NCI-H1105 treated with DMSO at 0.1 percent for 48 hours (cell line): ENCODE results near the gene SOX9.
"Not testable (repeated sequence)": the region's sequence is repeated elsewhere in the genome, so short reads cannot be mapped to it uniquely, and the experiment has no call there.

Experiments
- DNase-seq: peaks from one replicate; lab custom pipeline; 2025; lab: John Stamatoyannopoulos, UW

SOX9 gene

DNA sequence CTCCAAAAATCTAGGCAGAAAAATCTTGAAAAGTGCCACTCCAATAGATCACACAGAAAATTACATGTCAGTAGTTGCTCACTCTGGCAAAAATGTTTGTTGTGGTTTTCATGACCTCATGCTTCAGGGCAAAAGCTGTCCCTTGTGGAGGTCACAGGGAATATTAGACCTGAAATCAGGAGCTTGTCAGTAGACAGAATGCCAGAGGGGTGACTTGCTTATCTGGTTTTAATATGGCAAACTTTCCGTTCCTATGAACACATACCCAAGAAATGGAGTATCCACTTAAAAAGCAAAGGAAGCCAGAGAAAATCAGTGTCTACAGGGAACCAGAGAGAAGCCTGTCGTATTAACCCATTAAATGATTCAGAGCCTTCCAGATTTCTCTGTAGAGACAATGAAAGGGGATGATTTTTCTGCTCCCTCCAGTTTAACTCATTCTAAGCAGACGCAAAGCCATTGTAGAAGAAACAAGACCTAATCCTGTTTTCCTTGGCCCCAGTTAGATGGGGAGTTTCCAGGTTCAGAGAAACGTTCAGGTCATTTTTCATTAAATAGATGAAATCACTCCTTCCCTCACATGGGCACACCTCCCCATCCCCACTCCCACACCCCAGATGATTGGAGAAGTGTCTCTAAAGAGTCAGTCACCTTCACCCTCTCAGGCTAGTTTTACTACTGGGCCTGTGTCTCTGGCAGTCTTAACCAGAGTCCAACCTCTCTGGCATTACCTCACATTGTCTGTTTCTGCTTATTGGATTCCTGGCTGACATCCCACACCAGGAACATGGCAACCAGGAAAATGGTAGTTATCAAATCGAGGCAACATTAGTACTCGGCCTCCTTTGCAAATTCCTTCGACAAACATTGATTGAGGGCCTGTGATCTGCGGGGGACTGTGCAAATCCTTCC, 6.0 kb downstream of the SOX9 start:
- DNase-seq, result no peak

DNA sequence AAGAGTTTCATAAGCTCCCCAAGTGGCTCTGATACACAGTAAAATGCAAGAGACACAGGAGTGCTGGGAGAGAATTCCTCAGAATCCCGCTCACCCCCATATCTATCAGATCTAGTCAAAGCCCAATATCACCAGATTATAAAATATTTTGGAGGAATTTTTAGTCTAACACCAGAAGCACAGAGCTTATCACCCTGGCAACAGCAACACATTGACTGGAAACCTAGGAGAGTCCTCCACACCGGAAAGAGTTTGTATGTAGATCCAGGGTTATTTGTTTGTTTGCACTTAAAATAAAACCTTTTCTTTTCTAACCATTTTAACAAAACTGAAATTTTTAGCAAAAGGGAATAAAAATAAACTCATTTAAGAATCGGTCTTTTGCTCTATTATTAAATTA, 7.2 kb downstream of the SOX9 start:
- DNase-seq, result no peak

DNA sequence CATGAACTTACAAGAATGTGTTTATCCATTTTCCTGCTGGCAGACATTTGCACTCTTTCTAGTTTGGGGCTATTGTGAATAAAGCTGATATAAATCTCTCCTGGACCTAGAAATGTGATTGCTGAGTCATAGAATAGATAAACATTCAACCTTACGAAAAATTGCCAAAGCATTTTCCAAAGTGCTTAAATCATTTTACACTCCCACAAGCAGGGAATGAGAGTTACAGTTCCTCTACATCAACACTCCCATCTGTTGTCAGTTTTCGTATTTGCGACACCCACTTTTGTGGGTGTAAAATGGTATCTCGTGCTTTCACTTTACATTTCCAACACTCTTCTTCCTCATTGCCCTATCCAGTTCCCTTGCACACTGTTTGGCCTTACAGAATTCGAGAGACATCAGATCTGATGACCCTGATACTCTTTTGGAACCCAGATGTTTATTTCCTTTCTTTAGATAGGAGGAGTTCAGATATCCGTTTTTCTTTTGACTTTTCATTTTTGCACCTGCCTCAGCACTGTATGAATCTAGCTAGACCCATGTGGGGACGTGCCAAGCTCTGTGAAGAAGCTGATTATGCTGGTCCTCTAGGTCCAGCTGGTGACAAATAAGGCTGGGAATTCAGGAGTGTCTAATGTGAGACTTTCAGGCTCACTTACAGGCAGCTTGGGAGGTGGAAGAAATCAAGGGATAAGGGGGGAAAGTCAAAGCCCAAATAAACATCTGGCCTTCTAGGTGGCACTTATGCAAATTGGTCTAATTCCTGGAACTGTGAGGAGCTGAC, 14.0 kb downstream of the SOX9 start:
- DNase-seq, result no peak

DNA sequence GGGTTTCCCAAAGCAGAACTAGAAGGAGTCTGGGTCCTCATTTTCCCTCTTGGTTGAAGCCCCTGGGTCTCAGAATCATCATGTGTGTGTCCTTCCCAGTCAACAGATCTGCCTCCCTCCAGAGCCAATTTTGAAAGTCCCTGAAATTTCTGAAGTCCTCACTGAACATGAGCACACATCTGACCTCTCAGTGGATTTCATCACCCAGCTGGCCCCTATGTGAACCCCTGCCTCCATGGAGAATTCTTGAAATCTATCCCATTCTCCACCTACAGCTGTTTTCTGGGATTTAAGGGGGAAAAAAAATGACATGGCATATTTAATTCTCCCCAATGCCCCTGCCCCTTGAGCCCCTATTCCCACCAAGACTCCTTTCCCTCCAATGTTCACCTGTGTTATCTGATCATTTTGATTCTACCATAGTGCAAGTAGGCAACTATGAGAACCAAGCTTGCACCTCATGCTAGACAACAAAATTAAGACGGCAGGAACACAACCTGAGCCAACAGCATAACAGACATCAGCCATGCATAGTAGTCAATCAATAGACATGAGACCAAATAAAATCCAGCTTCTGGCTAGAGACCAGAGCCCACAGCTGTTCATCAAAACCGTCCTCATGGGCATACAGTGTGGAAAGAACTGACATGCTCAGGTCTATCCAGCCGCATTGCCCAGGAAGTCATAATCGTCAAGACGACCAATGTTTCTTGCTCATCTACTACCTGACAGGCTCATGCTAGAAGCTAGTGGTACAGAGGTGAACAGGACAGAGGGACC, 14.9 kb downstream of the SOX9 start:
- DNase-seq, result no peak

DNA sequence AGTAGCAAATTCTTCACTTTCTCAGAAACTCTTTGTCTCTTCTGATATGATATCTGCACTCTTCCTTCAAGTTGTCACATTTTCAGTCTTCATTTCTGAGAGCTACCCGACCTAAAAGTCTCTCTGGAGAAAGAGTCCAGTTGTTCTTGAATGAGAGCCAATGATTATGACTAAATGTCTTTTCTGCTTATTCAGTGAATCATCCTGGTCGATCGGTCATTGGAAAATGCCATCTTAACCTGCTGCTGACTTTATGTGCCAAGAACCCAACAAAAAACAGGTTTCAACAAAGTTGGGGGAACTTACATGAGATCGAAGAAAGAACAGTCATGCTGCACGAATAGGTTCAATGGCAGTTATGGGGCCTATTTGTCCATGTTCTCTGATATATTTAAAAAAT, 15.9 kb downstream of the SOX9 start:
- no peak for DNase-seq

DNA sequence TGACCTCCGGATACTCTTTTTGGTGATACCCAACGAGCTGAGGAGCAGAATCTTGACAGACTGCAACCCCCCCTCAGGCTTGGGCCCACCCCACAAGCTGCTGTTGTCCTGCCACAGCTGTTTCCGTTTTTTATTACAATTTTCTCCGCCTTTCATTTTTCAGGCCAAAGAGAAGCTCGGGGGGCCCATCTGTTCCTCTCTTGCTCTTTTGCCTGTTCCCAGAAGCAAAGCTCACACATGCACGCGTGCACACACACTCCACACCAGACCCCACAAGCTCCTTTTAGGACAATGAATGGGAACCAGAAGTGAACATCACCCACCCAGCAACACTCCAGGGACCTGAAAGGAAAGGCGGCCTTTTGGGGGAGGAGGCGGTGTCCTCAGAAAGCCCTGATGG, 16.3 kb downstream of the SOX9 start:
- DNase-seq, result no peak

DNA sequence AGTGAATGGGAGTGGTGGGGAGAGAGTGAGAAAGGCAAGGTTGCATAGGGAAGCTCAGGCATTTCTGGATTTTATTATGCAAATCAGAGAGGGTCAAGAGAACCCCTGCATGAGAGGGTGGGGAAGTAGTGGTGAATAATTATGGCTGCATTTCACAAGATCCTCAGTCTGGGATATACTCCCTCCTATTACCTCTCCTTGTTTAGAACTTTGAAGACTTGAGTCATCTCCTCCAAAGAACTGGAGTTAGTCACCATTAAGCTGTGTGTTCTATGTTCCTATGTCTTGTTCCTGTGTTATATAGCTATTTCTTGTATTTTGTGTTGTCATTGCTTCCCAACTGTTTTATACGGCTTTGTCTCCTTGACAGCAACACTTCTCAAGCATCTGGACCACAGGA, 18.4 kb downstream of the SOX9 start:
- DNase-seq, result no peak

DNA sequence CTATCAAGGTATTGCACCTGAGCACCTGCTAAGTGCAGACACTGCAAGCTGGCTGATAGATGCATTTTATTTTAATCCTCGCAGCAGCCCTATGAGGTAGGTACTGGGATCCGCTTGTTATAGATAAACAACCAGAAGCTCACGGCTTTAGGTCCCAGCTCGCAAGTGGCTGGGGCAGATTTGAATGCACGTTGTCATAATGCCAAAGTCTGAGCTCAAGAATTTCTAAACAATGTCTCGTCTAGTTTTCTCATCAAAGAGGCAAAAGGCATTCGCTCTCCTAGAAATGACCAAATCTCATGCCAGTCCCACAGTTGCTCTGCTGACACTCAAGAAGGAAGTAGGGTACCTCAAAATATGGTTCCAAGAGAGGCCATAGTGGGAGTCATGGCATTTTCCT, 20.5 kb downstream of the SOX9 start:
- DNase-seq, result no peak

DNA sequence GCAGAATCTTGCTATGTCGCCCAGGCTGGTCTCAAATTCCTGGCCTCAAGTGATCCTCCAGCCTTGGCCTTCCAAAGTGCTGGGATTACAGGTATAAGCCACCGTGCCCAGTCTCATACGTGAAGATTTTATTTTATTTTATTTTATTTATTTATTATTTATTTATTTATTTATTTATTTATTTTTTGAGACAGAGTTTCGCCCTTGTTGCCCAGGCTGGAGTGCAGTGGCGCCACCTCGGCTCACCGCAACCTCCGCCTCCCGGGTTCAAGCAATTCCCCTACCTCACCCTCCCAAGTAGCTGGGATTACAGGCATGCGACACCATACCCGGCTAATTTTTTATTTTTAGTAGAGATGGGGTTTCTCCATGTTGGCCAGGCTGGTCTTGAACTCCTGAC, 21.3 kb downstream of the SOX9 start:
- not testable (repeated sequence) for DNase-seq

DNA sequence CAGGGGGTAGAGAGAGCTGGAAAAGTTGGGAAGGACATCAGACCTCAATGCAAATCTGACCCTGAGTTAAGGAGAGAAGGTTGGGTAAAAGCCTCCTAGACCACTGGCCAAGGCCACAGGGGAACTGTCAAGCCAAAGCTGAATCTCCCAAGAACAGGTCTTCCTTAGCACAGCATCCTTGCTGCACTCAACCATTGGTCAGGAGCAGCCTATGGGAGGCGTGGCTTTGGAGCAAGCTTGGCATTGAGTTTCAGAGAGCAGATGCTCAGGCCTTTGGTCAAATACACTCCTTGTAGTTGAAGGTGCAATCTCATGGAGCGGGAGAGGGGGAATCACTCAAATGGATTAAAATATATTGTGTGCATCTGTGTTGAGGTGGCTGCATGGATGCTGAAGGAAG, 21.8 kb downstream of the SOX9 start:
- no peak for DNase-seq

DNA sequence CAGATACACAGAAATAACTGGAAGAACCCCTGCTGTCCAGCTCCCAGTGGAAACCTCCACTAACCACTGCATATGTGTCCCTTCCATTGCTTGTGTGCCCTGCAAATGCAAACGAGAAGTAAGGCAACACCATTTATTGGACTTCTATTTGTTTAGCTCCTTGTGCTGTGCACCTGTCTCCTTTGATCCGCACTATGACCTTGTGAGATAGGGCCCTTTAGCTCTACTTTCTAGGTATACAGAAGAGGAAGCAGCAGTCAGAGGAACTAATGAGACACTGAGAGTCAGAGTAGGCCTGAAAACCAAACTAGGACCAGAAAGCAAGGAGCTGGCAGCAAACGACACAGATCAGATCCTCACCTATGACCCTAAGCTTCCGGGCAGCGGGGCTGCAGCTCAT, 22.4 kb downstream of the SOX9 start:
- no peak for DNase-seq

DNA sequence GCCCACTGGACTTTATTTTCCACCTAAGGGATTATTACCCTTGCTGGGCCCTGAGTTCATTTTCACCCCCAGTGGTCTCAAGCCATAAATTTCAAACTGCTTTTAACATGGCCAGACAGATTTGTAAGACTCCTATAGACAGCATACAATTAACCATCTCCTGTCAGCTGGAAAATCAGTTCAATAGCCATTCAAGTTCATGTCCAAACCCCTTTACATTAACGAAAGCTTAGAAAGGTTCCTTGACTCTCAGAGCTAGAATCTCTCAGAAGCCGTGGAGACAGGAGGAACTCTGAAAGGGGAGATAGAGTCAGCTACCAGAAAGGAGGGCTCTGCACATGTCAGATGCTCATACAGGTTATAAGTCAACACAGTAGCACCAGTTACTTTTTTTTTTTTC, 23.3 kb downstream of the SOX9 start:
- no peak for DNase-seq

DNA sequence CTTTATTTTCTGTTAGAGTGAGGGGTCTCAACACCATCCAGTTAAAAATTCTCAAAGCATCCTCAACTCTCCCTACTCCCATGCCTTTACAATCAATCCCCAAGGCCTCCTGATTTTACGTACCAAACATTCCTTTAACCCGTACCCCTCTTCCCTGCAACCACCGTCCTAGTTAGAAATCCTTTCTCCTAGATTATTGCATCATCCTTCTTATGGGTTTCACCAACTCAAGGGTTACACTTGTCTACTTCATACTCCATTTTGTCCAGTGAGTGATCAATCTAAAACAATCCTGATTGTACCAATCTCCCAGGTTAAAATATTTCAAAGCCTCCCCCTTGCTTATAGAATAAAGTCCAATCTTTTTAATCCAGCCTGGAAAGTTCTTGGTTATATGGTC, 24.7 kb downstream of the SOX9 start:
- DNase-seq, result no peak

DNA sequence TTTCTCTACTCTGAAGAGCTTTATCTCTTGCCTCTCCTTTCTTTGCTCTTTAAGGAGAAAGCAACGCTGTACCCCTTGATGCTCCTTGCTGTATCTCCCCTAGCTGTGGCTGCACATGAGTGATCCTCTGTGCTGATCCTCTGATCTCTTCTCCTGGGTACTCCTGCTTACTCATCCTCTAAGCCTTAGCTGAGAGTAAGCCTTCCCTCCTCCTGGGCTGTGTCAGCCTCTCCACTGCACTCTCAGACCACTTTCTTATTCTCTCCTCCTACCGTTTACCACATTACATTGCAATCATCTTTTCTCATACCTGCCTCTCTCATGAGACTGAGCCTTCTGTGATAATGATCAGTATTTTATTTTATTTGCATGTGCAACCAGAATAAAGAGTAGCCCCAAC, 25.1 kb downstream of the SOX9 start:
- DNase-seq, result no peak

DNA sequence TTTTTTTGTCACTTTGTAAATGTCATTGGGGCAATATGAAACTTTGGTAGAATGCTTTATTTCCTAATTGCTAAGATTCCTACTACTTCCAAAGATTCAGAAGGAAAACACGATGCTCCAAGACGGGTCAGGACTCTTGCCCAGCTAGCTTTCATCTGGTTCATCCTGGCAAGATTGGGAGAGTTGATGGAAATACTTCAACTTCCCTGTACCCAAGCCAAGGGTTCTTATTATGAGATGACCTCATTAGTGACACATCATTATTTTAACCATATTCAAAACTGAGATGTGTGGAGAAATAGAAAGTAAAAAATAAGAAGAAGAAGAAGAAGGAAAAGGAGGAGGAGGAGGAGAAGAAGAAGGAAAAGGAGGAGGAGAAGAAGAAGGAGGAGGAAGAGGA, 25.6 kb downstream of the SOX9 start:
- no peak for DNase-seq

DNA sequence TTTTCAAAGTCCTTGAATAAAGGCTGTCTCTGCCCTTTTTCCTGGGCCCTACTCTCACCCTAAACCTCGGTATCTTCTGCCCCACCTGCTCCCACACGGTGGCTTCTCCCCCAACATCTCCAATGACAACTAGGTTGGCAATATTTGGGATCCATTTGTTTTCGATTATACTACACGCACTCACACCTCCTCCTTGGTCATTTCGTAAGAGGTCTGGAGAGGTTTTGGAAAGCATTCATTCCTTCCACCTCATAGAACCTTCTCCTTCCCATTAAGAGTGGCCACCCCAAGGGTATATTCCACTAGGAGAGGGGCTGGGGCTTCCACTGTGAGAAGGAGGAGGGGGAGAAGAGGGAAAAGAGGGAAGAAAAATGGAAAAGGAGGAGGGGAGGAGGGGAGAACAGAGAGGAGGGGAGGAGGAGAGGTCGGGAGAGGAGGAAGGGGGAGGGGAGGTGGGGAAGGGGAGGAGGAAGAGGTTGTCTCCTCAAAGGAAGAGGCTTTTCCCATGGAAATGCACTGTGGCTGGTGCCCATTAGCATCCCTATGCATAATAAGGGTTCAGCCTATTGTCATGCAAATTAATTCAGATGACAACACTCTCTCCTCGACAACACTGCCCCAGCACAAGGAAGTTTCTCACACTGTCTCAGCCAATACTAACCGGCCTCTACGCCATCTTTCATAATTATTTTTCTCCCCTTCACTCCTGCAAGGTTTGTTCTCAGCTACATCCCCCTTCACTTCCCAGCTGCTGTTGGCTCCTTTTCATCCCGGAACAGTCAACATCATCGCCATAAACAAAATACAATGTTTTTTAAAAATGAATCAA, 30.0 kb downstream of the SOX9 start:
- DNase-seq, result no peak

DNA sequence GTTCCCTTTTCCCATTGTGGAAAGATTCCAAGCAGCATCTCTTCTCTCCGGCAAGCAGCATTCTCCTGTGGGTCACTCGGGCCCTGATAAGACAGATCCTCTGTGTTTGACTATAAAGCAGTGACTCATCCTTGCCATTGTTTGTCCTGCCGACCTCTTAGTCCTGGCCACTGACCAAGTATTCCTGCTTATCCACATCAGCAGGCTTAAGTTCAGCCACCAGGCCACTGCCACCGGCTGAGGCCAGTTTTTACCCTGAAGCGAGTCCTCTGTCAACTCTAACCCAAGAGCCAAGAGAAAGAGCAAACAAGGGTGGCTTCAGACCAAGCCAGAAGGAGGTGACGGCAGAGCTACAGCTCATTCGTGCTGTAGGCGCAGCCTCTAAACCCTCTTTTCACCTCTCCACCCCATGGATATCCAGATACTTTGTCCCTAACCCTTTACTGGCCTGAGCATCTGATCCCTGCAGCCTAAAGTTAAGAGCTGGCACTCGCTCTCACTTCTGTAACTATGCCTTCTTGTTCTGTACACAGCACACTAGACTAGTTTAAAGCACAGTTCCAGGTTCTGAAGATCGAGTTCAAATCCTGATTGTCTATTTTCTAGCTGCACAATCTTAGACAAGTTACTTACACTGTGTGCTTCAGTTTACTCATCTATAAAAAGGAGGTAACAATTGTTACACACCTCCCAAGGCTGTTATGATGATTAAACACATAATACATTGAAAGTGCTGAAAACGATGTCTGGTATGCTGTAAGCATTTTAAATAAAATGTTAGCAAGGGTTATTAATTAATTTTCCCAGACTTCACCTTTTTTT, 31.0 kb downstream of the SOX9 start:
- no peak for DNase-seq

DNA sequence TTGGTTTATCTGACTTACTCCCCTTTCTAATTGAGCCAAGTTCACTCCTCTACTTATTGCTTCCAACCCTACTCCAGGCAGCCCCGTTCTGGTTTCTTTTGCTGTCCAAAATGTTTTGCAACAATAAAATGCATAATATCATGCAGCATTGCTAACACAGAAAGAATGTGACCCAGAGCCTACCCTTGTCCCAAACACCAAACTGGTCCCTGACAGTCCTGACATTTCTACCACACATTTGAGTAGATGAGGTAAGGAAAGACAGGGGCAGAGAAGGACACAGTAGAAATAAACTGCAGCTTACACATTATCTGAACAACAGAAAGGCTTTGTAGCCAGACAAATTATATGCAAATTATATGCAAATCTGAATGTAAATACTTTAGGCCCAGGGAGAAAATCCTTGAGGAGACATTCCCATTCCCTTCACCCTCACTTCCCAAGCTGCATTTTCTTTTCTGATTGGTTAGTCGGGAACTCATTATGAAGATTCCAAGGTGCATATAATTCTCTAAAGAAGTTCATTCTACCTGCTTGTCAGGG, 31.6 kb downstream of the SOX9 start:
- no peak for DNase-seq

DNA sequence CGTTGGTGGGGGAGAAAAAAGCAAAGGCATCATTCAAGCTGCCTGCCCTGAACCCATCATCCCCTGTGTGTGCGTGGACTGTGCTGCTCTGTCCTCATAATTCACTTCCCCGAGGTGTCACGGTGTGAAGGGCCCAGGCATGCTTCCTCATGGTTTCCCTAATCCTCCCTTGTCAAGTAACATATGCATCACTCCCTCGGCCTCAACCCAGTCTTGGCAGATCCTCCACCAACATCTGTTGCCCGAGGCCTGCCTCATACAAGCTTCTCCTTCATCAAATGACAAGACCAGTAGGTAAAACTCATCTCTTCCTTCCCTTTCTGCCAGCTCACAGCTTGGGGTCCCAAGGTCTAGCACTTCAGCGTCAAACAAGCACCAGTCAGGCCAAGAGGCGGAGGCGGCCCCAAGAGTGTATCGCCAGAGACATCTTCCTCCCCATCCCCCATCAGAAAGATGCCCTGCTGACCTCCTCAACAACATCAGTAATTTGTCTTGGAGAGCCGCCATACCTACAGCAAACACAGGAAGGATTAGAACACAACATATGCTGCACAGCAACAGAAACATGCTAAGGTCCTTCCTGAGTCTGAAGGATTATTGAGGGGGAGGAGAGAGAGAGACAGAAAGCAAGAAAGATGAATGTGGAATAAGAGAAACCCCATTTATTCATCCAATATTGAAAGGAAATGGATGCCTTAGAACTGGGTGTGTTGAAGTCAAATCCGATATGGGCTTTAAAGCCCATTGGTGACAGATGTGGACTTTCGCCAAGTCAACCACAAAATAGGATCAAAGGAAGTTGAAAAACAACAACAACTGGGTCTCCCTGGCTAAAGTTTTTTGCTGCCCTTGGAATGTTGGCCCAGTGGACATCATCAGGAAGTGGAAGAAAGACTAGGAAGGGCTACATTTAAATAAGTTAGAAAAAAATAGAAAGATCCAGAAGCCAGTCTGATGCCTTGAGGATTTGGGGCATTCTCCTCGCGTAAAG, 38.4 kb downstream of the SOX9 start:
- no peak for DNase-seq
